ENCODE data around the gene NHP2.
"Not testable (repeated sequence)": the region's sequence is repeated elsewhere in the genome, so short reads cannot be mapped to it uniquely, and the experiment has no call there.

The NHP2 gene

DNA sequence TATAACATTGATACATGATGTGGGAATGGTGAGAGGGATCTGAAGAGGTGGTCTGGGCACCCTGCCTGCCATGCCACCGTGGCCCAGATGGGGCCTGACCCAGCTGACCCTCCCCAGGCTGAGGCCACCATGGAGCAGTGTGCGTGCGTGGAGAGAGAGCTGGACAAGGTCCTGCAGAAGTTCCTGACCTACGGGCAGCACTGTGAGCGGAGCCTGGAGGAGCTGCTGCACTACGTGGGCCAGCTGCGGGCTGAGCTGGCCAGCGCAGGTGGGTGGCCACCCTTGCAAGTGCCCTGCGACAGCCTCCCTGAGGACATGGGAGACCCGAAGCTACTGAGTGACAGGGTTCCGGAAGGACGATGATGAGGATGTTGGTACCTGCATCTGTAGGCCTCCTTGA, 15.7 kb downstream of the NHP2 start:
- in situ Hi-C loops (cut with MboI; ENCODE audit: low sequenced_read_pairs, unreplicated experiment): no loop called here

GRCh38 chr5:178136990-178137389, 16.7 kb downstream of the NHP2 start:
- in situ Hi-C loops (cut with MboI; ENCODE audit: low sequenced_read_pairs, unreplicated experiment): no loop called here
- no peak for DNase-seq (ENCODE audit: low spot score)
- no peak for TF ChIP-seq CTCF (IDR thresholded peaks at IDR 0.05; ENCODE audit: borderline replicate concordance, control extremely low read depth, extremely low read depth, insufficient read depth, missing control alignments)

More for the DNA sequence above, 15.7 kb downstream of the NHP2 start:
- no peak for DNase-seq (ENCODE audit: low spot score)
- TF ChIP-seq CTCF (IDR thresholded peaks at IDR 0.05; ENCODE audit: borderline replicate concordance, control extremely low read depth, extremely low read depth, insufficient read depth, missing control alignments): no peak

- DNase-seq (ENCODE audit: low spot score): no peak
- TF ChIP-seq CTCF (IDR thresholded peaks at IDR 0.05; ENCODE audit: borderline replicate concordance, control extremely low read depth, extremely low read depth, insufficient read depth, missing control alignments): no peak
- in situ Hi-C loops (cut with MboI; ENCODE audit: low sequenced_read_pairs, unreplicated experiment): no loop called here
These were observed 22.2 kb downstream of the NHP2 start for GRCh38 chr5:178131446-178131996.

- in situ Hi-C loops (cut with MboI; ENCODE audit: low sequenced_read_pairs, unreplicated experiment): no loop called here
- no peak for TF ChIP-seq CTCF (IDR thresholded peaks at IDR 0.05; ENCODE audit: borderline replicate concordance, control extremely low read depth, extremely low read depth, insufficient read depth, missing control alignments)
- peak; percentile 93 for DNase-seq (ENCODE audit: low spot score)
These were observed 22.9 kb downstream of the NHP2 start, which contains the start of gene RMND5B for GRCh38 chr5:178130576-178131445. Gene RMND5B, plus strand, starts transcription at chr5:178131014. Its CDS starts 7,106 bp downstream, at chr5:178138120.

- in situ Hi-C loops (cut with MboI; ENCODE audit: low sequenced_read_pairs, unreplicated experiment); DNase-seq (ENCODE audit: low spot score): not testable (repeated sequence)
These were observed 23.5 kb downstream of the NHP2 start for GRCh38 chr5:178130234-178130575.

DNA sequence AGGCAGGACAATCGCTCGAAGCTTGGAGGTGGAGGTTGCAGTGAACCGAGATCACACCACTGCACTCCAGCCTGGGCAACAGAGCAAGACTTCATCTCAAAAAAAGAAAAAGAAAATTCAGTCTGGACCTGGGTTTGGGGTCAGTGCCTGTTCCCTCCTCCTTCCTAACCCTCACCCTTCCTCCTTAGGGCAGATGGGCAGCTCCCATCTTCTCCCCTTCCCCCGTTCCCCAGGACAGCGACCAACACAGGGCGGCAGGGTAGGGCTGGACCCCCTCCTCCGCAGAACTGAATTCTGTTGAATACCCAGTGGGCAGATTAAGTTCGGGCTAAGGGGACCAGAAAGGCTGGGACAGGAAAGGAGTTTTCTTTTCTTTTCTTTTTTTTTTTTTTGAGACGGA, 24.4 kb downstream of the NHP2 start:
- no peak for DNase-seq (ENCODE audit: low spot score)
- TF ChIP-seq CTCF (IDR thresholded peaks at IDR 0.05; ENCODE audit: borderline replicate concordance, control extremely low read depth, extremely low read depth, insufficient read depth, missing control alignments): no peak
- in situ Hi-C loops (cut with MboI; ENCODE audit: low sequenced_read_pairs, unreplicated experiment): no loop called here

DNA sequence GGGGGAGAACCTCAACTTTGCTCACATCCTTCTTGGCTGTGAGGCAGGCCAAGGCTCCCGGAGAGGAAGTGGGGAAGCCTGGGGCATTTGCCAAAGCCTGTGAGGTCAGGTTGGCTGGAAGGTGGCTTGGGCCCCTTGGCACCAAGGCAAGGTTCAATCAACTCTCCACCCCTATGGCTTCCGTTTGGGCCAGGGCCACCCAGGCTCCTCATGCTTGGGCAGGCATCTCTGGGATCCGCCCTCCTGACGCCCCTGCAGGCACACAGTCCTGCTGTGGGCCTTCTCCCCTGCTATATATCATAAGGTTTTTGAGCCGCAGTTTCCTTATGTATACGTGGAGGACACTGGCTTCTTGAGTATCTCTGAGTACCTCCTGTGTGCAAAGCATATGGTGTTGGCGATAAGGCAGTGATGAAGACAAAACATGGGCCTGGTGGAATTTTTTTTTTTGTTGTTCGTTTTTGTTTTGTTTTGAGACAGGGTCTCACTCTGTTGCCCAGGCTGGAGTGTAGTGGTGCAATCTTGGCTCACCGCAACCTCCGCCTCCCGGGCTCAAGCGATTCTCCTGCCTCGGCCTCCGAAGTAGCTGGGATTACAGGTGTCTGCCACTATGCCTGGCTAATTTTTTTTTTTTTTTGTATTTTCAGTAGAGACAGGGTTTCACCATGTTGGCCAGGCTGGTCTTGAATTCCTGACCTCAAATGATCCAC, 26.2 kb downstream of the NHP2 start:
- DNase-seq (ENCODE audit: low spot score); in situ Hi-C loops (cut with MboI; ENCODE audit: low sequenced_read_pairs, unreplicated experiment): not testable (repeated sequence)
